Breast epithelium (tissue), 4 donors: ENCODE results near the gene TXNDC16. TPM values are rescaled to one million over a fixed set of nuclear protein-coding genes. Genes with fewer than 3 reads are reported as not detected.

Experiments used
- DNase-seq, 2 donors: peaks; one replicate each; pipeline ENCODE4 v3.0.0-alpha.2; 2019; ENCODE audit warnings: low spot score in 2 of 2
- H3K27ac ChIP-seq, 2 donors: fragments of 200-600 bp; sonication (generic) in 1 of 2; one replicate each; pipeline ENCODE4 v1.5.1; 2016 to 2019; ENCODE audit warnings: mild to moderate bottlenecking in 1 of 2
- H3K27me3 ChIP-seq, 2 donors: fragments of 200-600 bp; sonication (generic) in 1 of 2; one replicate each; pipeline versions ENCODE4 v1.5.1 to v1.6.0; 2017 to 2019; ENCODE audit warnings: control low read depth in 1 of 2, mild to moderate bottlenecking in 1 of 2
- H3K36me3 ChIP-seq: fragments of 200-600 bp; one replicate; pipeline ENCODE4 v1.5.1; 2019
- H3K4me1 ChIP-seq, 2 donors: fragments of 200-600 bp; sonication (generic); one replicate each; pipeline ENCODE4 v1.5.1; 2016 to 2019; ENCODE audit warnings: control low read depth in 1 of 2
- H3K4me3 ChIP-seq, 3 donors: fragments of 200-600 bp; sonication (generic); 1 replicate in 2 of 3; 2 replicates in 1 of 3; pipeline ENCODE4 v1.5.1; 2016 to 2019; ENCODE audit warnings: mild to moderate bottlenecking in 3 of 3, moderate library complexity in 2 of 3
- H3K9me3 ChIP-seq, 2 donors: fragments of 200-600 bp; sonication (generic) in 1 of 2; one replicate each; pipeline ENCODE4 v1.5.1; 2016 to 2019; ENCODE audit warnings: control low read depth in 1 of 2
- CTCF ChIP-seq, 3 donors: fragments of 450-650 bp; IDR thresholded peaks; one replicate each; pipeline ENCODE4 v1.5.1; 2016 to 2017; ENCODE audit warnings: antibody characterized with exemption in 3 of 3, mild to moderate bottlenecking in 3 of 3, moderate library complexity in 3 of 3
- POLR2A ChIP-seq: fragments of 450-650 bp; IDR thresholded peaks from one replicate; pipeline ENCODE4 v1.6.1; 2016; ENCODE audit warnings: antibody characterized with exemption, mild to moderate bottlenecking, moderate library complexity
- POLR2AphosphoS5 ChIP-seq, 3 donors: sonication (generic); formaldehyde crosslinking; IDR thresholded peaks; one replicate each; pipeline ENCODE4 v1.6.1; 2017; ENCODE audit warnings: antibody characterized with exemption in 3 of 3
- intact Hi-C: fragments of 100-400 bp; cut with DNase I; formaldehyde crosslinking; loops from one replicate; pipeline ENCODE4 v1.15.1; 2023; ENCODE audit warnings: low total_unique reads
- total RNA-seq, 3 donors: library from RNA; depleted of rRNA; stranded (reverse); fragments of >200 nt; gene quantifications; one replicate each; pipeline ENCODE4 v1.1.0, GENCODE V29; 2016

TXNDC16 gene
- total RNA-seq, 3 donors from 2014 or later: 11.5 to 18.3 (median 13.1) TPM

- H3K4me1 ChIP-seq: no peaks in the 10 kb centered on the region
- TF ChIP-seq POLR2AphosphoS5 (IDR thresholded peaks at IDR 0.05) (no peak), POLR2A (no peak), CTCF (IDR thresholded peaks at IDR 0.05) (no peak)
Observed at GRCh38 chr14:52457411-52457810, 94.9 kb downstream of the TXNDC16 start.

GRCh38 chr14:52455291-52456088 lies 96.8 kb downstream of the TXNDC16 start:
- no peak for DNase-seq
- no peak for TF ChIP-seq CTCF (IDR thresholded peaks at IDR 0.05)
- no peak for TF ChIP-seq POLR2A
- Histone ChIP-seq H3K4me1 (no peaks in the 10 kb centered on the region), H3K4me3 (no peak overlapping the region), H3K36me3 (no peaks in the 10 kb centered on the region), H3K27ac (no peak overlapping the region), H3K27me3 (no peaks in the 10 kb centered on the region), H3K9me3 (no peaks in the 10 kb centered on the region)
- intact Hi-C loops: no loop called here

More at GRCh38 chr14:52457411-52457810, 94.9 kb downstream of the TXNDC16 start:
- no peak overlapping the region for H3K4me3 ChIP-seq
- H3K36me3 ChIP-seq: no peaks in the 10 kb centered on the region
- peaks cover 0 to 11% of the 10 kb centered on the region in 2 donors for H3K9me3 ChIP-seq
- intact Hi-C loops: no loop called here
- no peak for DNase-seq
- no peaks in the 10 kb centered on the region for H3K27me3 ChIP-seq
- H3K27ac ChIP-seq: no peak overlapping the region

- Histone ChIP-seq H3K4me3 (no peak overlapping the region), H3K27me3 (no peaks in the 10 kb centered on the region), H3K9me3 (no peaks in the 10 kb centered on the region), H3K4me1 (no peaks in the 10 kb centered on the region), H3K27ac (no peak overlapping the region), H3K36me3 (no peaks in the 10 kb centered on the region)
- TF ChIP-seq CTCF (IDR thresholded peaks at IDR 0.05) (no peak), POLR2AphosphoS5 (IDR thresholded peaks at IDR 0.05) (no peak), POLR2A (no peak)
- intact Hi-C loops: no loop called here
- DNase-seq: no peak
Observed at GRCh38 chr14:52447236-52447635, 105.1 kb downstream of the TXNDC16 start.

- no peak for TF ChIP-seq POLR2A
- TF ChIP-seq POLR2AphosphoS5 (IDR thresholded peaks at IDR 0.05): no peak
- TF ChIP-seq CTCF (IDR thresholded peaks at IDR 0.05): no peak
- no peak for DNase-seq
- no peaks in the 10 kb centered on the region for H3K4me1 ChIP-seq
- H3K27ac ChIP-seq: no peak overlapping the region
- H3K27me3 ChIP-seq: no peaks in the 10 kb centered on the region
- H3K4me3 ChIP-seq: no peak overlapping the region
- H3K36me3 ChIP-seq: no peaks in the 10 kb centered on the region
- intact Hi-C loops: no loop called here
- H3K9me3 ChIP-seq: no peaks in the 10 kb centered on the region
Observed at GRCh38 chr14:52446355-52446754, 106.0 kb downstream of the TXNDC16 start.

DNA sequence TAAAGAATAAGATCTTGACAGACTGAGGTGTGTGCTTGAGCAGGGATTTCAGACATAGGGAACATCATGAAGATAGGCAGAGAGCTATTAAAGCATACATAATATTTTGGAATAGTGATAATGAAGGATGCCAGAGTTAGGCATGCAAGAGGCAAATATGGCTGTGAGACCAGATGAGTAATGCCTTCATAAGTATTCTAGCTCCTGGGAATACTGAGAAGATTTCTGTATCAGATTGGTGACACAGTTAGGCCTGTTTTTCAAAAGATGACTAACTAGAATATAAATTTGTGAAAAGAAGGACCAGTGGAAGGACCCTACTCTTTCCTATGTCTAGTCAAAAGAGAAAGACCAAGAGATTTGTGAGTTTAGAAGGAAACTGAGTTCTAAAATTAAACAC lies 108.8 kb downstream of the TXNDC16 start:
- H3K27me3 ChIP-seq: no peaks in the 10 kb centered on the region
- intact Hi-C loops: no loop called here
- H3K36me3 ChIP-seq: no peaks in the 10 kb centered on the region
- H3K4me1 ChIP-seq: no peaks in the 10 kb centered on the region
- H3K9me3 ChIP-seq: no peaks in the 10 kb centered on the region
- no peak for DNase-seq
- no peak overlapping the region for H3K27ac ChIP-seq
- TF ChIP-seq CTCF (IDR thresholded peaks at IDR 0.05): no peak
- no peak for TF ChIP-seq POLR2AphosphoS5 (IDR thresholded peaks at IDR 0.05)
- H3K4me3 ChIP-seq: no peak overlapping the region
